Activated CD8-positive, alpha-beta memory T cell treated with anti-CD3 and anti-CD28 coated beads for 1 hour (primary cell): ENCODE measurements around the gene DNAJC4.

Experiments
- DNase-seq, 2 donors: peaks; one replicate each; pipeline ENCODE4 v3.0.0-alpha.2; 2020; ENCODE audit warnings: low read depth in 1 of 2; ENCODE audit errors: extremely low read depth in 1 of 2

Gene DNAJC4

GRCh38 chr11:64269540-64270220 lies 39.3 kb downstream of the DNAJC4 start:
- DNase-seq = peak; percentile 90 to 95

GRCh38 chr11:64275031-64275800 lies 44.9 kb downstream of the DNAJC4 start:
- DNase-seq = no peak

GRCh38 chr11:64275841-64276240 lies 45.5 kb downstream of the DNAJC4 start:
- no peak for DNase-seq

- DNase-seq = no peak
These were observed 46.5 kb downstream of the DNAJC4 start for GRCh38 chr11:64276653-64277431.

- no peak for DNase-seq
These were observed 48.3 kb downstream of the DNAJC4 start for GRCh38 chr11:64278576-64279190.

- DNase-seq = no peak
These were observed 51.8 kb downstream of the DNAJC4 start for GRCh38 chr11:64281957-64282770.

GRCh38 chr11:64283092-64283491 lies 52.7 kb downstream of the DNAJC4 start:
- no peak for DNase-seq
